Loucy (cell line): ENCODE data around the gene MAP1LC3A.

Experiments used
- CTCF ChIP-seq: fragments of 200-600 bp; sonication (generic); conservative IDR thresholded peaks from 2 replicates; pipeline ENCODE4 v1.5.1; 2014; ENCODE audit warnings: mild to moderate bottlenecking, antibody characterized with exemption, low read length
- EZH2phosphoT487 ChIP-seq: fragments of 200-600 bp; IDR thresholded peaks from 2 replicates; pipeline ENCODE4 v1.6.1; 2018; ENCODE audit warnings: antibody characterized with exemption, mild to moderate bottlenecking, moderate library complexity, borderline replicate concordance

GRCh38 chr20:34577061-34577460, 18.5 kb downstream of the MAP1LC3A start:
- no peak for TF ChIP-seq CTCF
- no peak for TF ChIP-seq EZH2phosphoT487
